ENCODE data around the gene GNPNAT1. TPM values are rescaled to one million over a fixed set of nuclear protein-coding genes. Genes with fewer than 3 reads are reported as not detected.

Gene GNPNAT1
- total RNA-seq, 1 donor from 2014 or later, result 5.7 TPM

DNA sequence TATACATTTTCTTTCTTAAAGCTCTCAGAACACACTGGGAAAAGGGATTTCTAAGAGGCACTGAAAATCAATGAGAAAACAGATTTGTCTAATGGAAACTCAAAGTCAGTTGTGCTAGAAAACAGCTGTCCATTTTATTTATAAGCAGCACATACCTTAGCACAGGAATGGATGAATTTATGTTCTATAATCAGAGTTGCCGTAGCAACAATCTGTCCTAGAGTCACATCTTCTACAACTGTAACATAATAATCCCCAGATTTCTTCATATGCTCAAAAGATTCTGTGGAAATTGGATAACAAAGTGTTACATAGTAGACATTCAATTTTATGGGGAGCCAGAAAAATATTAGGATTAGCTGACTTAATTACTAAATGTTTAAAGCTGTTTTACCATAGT, 9.8 kb downstream of the GNPNAT1 start:
- Histone ChIP-seq H3K27me3 (ENCODE audit: low read depth) (no peaks in the 10 kb centered on the region), H3K4me3 (no peak overlapping the region), H3K9me3 (replicated peaks) (no peaks in the 10 kb centered on the region), H3K27ac (replicated peaks) (no peak overlapping the region), H3K4me1 (no peaks in the 10 kb centered on the region), H3K36me3 (peaks cover 27% of the 10 kb centered on the region)
- intact Hi-C loops (cut with micrococcal nuclease), result no loop called here
- DNase-seq, result no peak
- TF ChIP-seq CTCF (IDR thresholded peaks at IDR 0.05; ENCODE audit: borderline replicate concordance), result no peak

DNA sequence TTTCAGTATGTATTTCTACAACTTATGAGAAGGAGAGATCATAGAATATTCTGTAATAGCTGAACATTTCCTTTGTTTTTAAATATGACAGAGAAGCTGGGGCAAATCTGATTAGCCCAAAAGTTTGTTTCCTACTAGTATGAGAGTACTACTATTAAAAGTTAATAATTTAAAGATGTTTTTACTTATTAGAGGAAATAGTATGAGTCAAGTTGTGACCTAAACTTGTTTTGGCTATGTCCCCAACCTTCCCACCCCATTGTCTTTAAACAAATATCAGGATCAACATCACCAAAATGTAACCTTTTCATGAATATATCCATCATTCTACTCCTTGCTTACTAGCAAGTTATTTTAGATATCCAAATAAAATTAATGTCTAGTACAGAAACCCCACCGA, 10.5 kb downstream of the GNPNAT1 start:
- no peak overlapping the region for H3K27ac ChIP-seq (replicated peaks)
- no peak for TF ChIP-seq CTCF (IDR thresholded peaks at IDR 0.05; ENCODE audit: borderline replicate concordance)
- intact Hi-C loops (cut with micrococcal nuclease), result no loop called here
- no peaks in the 10 kb centered on the region for H3K27me3 ChIP-seq (ENCODE audit: low read depth)
- no peak for DNase-seq
- H3K9me3 ChIP-seq (replicated peaks), result no peaks in the 10 kb centered on the region
- no peak overlapping the region for H3K4me3 ChIP-seq
- peaks cover 33% of the 10 kb centered on the region for H3K36me3 ChIP-seq
- no peaks in the 10 kb centered on the region for H3K4me1 ChIP-seq

GRCh38 chr14:52778702-52779101, 12.7 kb downstream of the GNPNAT1 start:
- Histone ChIP-seq H3K27ac (replicated peaks) (no peak overlapping the region), H3K27me3 (ENCODE audit: low read depth) (no peaks in the 10 kb centered on the region), H3K36me3 (peaks cover 54% of the 10 kb centered on the region), H3K4me3 (no peak overlapping the region), H3K9me3 (replicated peaks) (no peaks in the 10 kb centered on the region), H3K4me1 (no peaks in the 10 kb centered on the region)
- intact Hi-C loops (cut with micrococcal nuclease), result no loop called here
- TF ChIP-seq CTCF (IDR thresholded peaks at IDR 0.05; ENCODE audit: borderline replicate concordance), result no peak
- no peak for DNase-seq

DNA sequence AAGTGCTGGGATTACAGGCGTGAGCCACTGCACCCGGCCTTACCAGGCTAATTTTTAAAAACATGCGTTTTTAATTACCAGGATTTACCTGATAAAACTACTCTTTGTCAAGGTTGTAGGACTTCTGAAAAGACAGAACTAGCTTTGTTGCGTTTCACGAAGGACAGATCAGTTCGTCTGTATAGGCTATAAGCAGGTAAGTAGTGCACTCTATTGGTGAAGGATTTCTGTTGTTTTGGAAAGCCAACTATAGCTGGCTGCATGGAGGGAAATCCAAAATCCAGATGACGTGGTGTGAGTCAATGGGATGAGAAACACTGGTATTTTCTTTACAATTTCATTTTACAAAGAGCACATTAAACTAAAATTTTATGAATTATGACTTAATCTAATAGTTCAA, 14.6 kb downstream of the GNPNAT1 start:
- intact Hi-C loops (cut with micrococcal nuclease), result no loop called here
- Histone ChIP-seq H3K4me1 (no peaks in the 10 kb centered on the region), H3K4me3 (no peak overlapping the region), H3K36me3 (peaks cover 71% of the 10 kb centered on the region), H3K27me3 (ENCODE audit: low read depth) (no peaks in the 10 kb centered on the region), H3K27ac (replicated peaks) (no peak overlapping the region), H3K9me3 (replicated peaks) (no peaks in the 10 kb centered on the region)
- DNase-seq, result no peak
- no peak for TF ChIP-seq CTCF (IDR thresholded peaks at IDR 0.05; ENCODE audit: borderline replicate concordance)

GRCh38 chr14:52769887-52770286, 21.5 kb downstream of the GNPNAT1 start:
- Histone ChIP-seq H3K9me3 (replicated peaks) (no peaks in the 10 kb centered on the region), H3K4me1 (no peaks in the 10 kb centered on the region), H3K27me3 (ENCODE audit: low read depth) (no peaks in the 10 kb centered on the region), H3K4me3 (no peak overlapping the region), H3K27ac (replicated peaks) (no peak overlapping the region), H3K36me3 (peaks cover 81% of the 10 kb centered on the region)
- no peak for DNase-seq
- intact Hi-C loops (cut with micrococcal nuclease), result no loop called here
- no peak for TF ChIP-seq CTCF (IDR thresholded peaks at IDR 0.05; ENCODE audit: borderline replicate concordance)

Data from left ventricle myocardium inferior (tissue), 1 donor.